Motor neuron (in vitro differentiated cells): Measurements from ENCODE around the gene CHD5. TPM values are rescaled to one million over a fixed set of nuclear protein-coding genes. Genes with fewer than 3 reads are reported as not detected.
A peak's percentile ranks its signal among the peaks of the same experiment; 100 is the strongest.
"Not testable (repeated sequence)": the region's sequence is repeated elsewhere in the genome, so short reads cannot be mapped to it uniquely, and the experiment has no call there.

ENCODE experiments used
- ATAC-seq, 8 experiments: fragments of 200-7000 bp; cut with Tn5 transposase; replicated peaks in 6 of 8; 2 replicates each; pipeline ENCODE4 v1.8.0; 2021; ENCODE audit warnings: mild to moderate bottlenecking in 8 of 8, moderate library complexity in 8 of 8
- H3K27ac ChIP-seq, 2 donors: fragments of 250-450 bp; sonication (Bioruptor Pico); 2 replicates each; pipeline ENCODE4 v1.9.0; 2021; ENCODE audit warnings: antibody characterized with exemption in 2 of 2, mild to moderate bottlenecking in 2 of 2, moderate library complexity in 1 of 2
- H3K4me1 ChIP-seq, 2 donors: fragments of 250-450 bp; sonication (Bioruptor Pico); replicated peaks in 1 of 2; 2 replicates each; pipeline ENCODE4 v1.6.1; 2021; ENCODE audit warnings: antibody characterized with exemption in 2 of 2, mild to moderate bottlenecking in 2 of 2, moderate library complexity in 1 of 2
- H3K4me3 ChIP-seq, 5 donors: fragments of 250-450 bp; sonication (Bioruptor Pico); 2 replicates each; pipeline ENCODE4 v1.9.0; 2021; ENCODE audit warnings: antibody characterized with exemption in 5 of 5, mild to moderate bottlenecking in 5 of 5, moderate library complexity in 4 of 5
- WGBS, 10 experiments: fragments of 450-650 bp; shearing (Covaris generic); methylation state at CpG; one replicate each; pipeline ENCODE4 v1.0.0; 2022; 5-methylcytosine and 5-hydroxymethylcytosine counted together
- in situ Hi-C, 9 experiments: fragments of 400-800 bp; cut with MboI; loops; one replicate each; pipeline ENCODE4 v1.15.0; 2021; ENCODE audit warnings: low sequenced_read_pairs in 9 of 9, low pct_unique_long_range_greater_than_20kb in 2 of 9; ENCODE audit not compliant: unreplicated experiment in 9 of 9
- total RNA-seq, 8 experiments: library from RNA; unstranded; fragments of 300-600 nt; gene quantifications; 2 replicates each; pipeline versions ENCODE4 v1.2.3 to v1.2.4, GENCODE V29; 2022

CHD5 gene
- total RNA-seq, 8 experiments from 2014 or later = 0.15 to 18.4 (median 0.63) TPM

GRCh38 chr1:6071219-6071618, 108.9 kb downstream of the CHD5 start:
- Histone ChIP-seq H3K4me3 (no peak overlapping the region), H3K4me1 (peaks cover 27 to 28% of the 10 kb centered on the region in 2 donors), H3K27ac (no peak overlapping the region)
- WGBS, 10 experiments = 94 to 100% (median 100%) methylated on average over 2 to 8 of the region's 13 CpGs; no CpG with 5 or more reads in 7 of the 10 experiments
- no peak for ATAC-seq
- in situ Hi-C loops = loop anchor here in 4 of 9 experiments (25.0 kb wide), 3 partner anchors 116 to 266 kb away; partner anchors contain the start of genes CHD5 (in 3 of the 4), RPL22 (in 3 of the 4), HES3 (in 1 of the 4) and ICMT (in 1 of the 4)

- Histone ChIP-seq H3K4me3 (no peak overlapping the region), H3K4me1 (peaks cover 32 to 35% of the 10 kb centered on the region in 2 donors), H3K27ac (no peak overlapping the region)
- in situ Hi-C loops = loop anchor here in 4 of 9 experiments (25.0 kb wide), 3 partner anchors 117 to 267 kb away; partner anchors contain the start of genes CHD5 (in 3 of the 4), RPL22 (in 3 of the 4), HES3 (in 1 of the 4) and ICMT (in 1 of the 4)
- ATAC-seq = no peak
- WGBS, 10 experiments = 75 to 100% (median 83%) methylated on average over 2 to 9 of the region's 9 CpGs; no CpG with 5 or more reads in 1 of the 10 experiments
Measured at GRCh38 chr1:6070450-6070974, 109.6 kb downstream of the CHD5 start.

- ATAC-seq = no peak
- Histone ChIP-seq H3K4me3 (no peak overlapping the region), H3K4me1 (peaks cover 32 to 36% of the 10 kb centered on the region in 2 donors), H3K27ac (no peak overlapping the region)
- WGBS, 10 experiments = 67 to 83% (median 83%) methylated on average over 1 to 11 of the region's 14 CpGs; no CpG with 5 or more reads in 5 of the 10 experiments
- in situ Hi-C loops = loop anchor here in 4 of 9 experiments (25.0 kb wide), 3 partner anchors 118 to 268 kb away; partner anchors contain the start of genes CHD5 (in 3 of the 4), RPL22 (in 3 of the 4), HES3 (in 1 of the 4) and ICMT (in 1 of the 4)
Measured at GRCh38 chr1:6069573-6069972, 110.5 kb downstream of the CHD5 start.

GRCh38 chr1:6068932-6069331, 111.2 kb downstream of the CHD5 start:
- 78 to 100% (median 95%) methylated on average over 2 to 7 of the region's 9 CpGs; no CpG with 5 or more reads in 5 of the 10 experiments for WGBS, 10 experiments
- no peak for ATAC-seq
- in situ Hi-C loops = loop anchor here in 4 of 9 experiments (25.0 kb wide), 3 partner anchors 118 to 268 kb away; partner anchors contain the start of genes CHD5 (in 3 of the 4), RPL22 (in 3 of the 4), HES3 (in 1 of the 4) and ICMT (in 1 of the 4)
- Histone ChIP-seq H3K27ac (no peak overlapping the region), H3K4me3 (no peak overlapping the region), H3K4me1 (peaks cover 33 to 36% of the 10 kb centered on the region in 2 donors)

GRCh38 chr1:6068073-6068472, 112.0 kb downstream of the CHD5 start:
- peak in 3 of 8 experiments; percentile 25 to 61 (median 51) for ATAC-seq
- no peak overlapping the region for H3K27ac ChIP-seq
- H3K4me3 ChIP-seq = no peak overlapping the region
- in situ Hi-C loops = loop anchor here in 4 of 9 experiments (25.0 kb wide), 3 partner anchors 119 to 269 kb away; partner anchors contain the start of genes CHD5 (in 3 of the 4), RPL22 (in 3 of the 4), HES3 (in 1 of the 4) and ICMT (in 1 of the 4)
- peaks cover 28 to 29% of the 10 kb centered on the region in 2 donors for H3K4me1 ChIP-seq
- WGBS, 10 experiments = 27 to 100% (median 93%) methylated on average over 1 to 4 of the region's 5 CpGs; no CpG with 5 or more reads in 2 of the 10 experiments

- in situ Hi-C loops = loop anchor here in 4 of 9 experiments (25.0 kb wide), 3 partner anchors 121 to 271 kb away; partner anchors contain the start of genes CHD5 (in 3 of the 4), RPL22 (in 3 of the 4), HES3 (in 1 of the 4) and ICMT (in 1 of the 4)
- WGBS, 10 experiments = 20 to 82% (median 73%) methylated on average over 1 to 6 of the region's 8 CpGs; no CpG with 5 or more reads in 7 of the 10 experiments
- no peak overlapping the region for H3K4me3 ChIP-seq
Measured at GRCh38 chr1:6066680-6067079, 113.4 kb downstream of the CHD5 start.

GRCh38 chr1:6065093-6065858, 114.8 kb downstream of the CHD5 start:
- peak in 7 of 8 experiments; percentile 59 to 97 (median 96) for ATAC-seq
- Histone ChIP-seq H3K27ac (peak overlapping the region; percentile 63 to 66), H3K4me3 (no peak overlapping the region), H3K4me1 (peaks cover 27 to 35% of the 10 kb centered on the region in 2 donors)
- in situ Hi-C loops = loop anchor here in 4 of 9 experiments (25.0 kb wide), 3 partner anchors 122 to 272 kb away; partner anchors contain the start of genes CHD5 (in 3 of the 4), RPL22 (in 3 of the 4), HES3 (in 1 of the 4) and ICMT (in 1 of the 4)
- WGBS, 10 experiments = 0 to 90% (median 75%) methylated on average over 1 to 12 of the region's 28 CpGs; no CpG with 5 or more reads in 4 of the 10 experiments

More at GRCh38 chr1:6066680-6067079, 113.4 kb downstream of the CHD5 start:
- Histone ChIP-seq H3K4me1 (peaks cover 20 to 31% of the 10 kb centered on the region in 2 donors), H3K27ac (no peak overlapping the region)
- no peak for ATAC-seq

- in situ Hi-C loops = loop anchor here in 4 of 9 experiments (25.0 kb wide), 3 partner anchors 124 to 274 kb away; partner anchors contain the start of genes CHD5 (in 3 of the 4), RPL22 (in 3 of the 4), HES3 (in 1 of the 4) and ICMT (in 1 of the 4)
- not testable (repeated sequence) for ATAC-seq, H3K4me3 ChIP-seq, H3K27ac ChIP-seq
- WGBS, 10 experiments = 42 to 100% (median 87%) methylated on average over 2 to 7 of the region's 7 CpGs; no CpG with 5 or more reads in 2 of the 10 experiments
- H3K4me1 ChIP-seq = peaks cover 27 to 35% of the 10 kb centered on the region in 2 donors
Measured at GRCh38 chr1:6063532-6064053, 116.5 kb downstream of the CHD5 start.

- no peak for ATAC-seq
- H3K4me3 ChIP-seq = no peak overlapping the region
- no peak overlapping the region for H3K27ac ChIP-seq
- WGBS, 10 experiments = 30 to 96% (median 83%) methylated on average over 1 to 6 of the region's 6 CpGs; no CpG with 5 or more reads in 3 of the 10 experiments
- H3K4me1 ChIP-seq = peaks cover 27 to 35% of the 10 kb centered on the region in 2 donors
- in situ Hi-C loops = loop anchor here in 4 of 9 experiments (25.0 kb wide), 3 partner anchors 125 to 275 kb away; partner anchors contain the start of genes CHD5 (in 3 of the 4), RPL22 (in 3 of the 4), HES3 (in 1 of the 4) and ICMT (in 1 of the 4)
Measured at GRCh38 chr1:6062670-6063069, 117.5 kb downstream of the CHD5 start.

- 59 to 94% (median 87%) methylated on average over 2 to 5 of the region's 9 CpGs; no CpG with 5 or more reads in 6 of the 10 experiments for WGBS, 10 experiments
- peak in 1 of 8 experiments; percentile 23 for ATAC-seq
- in situ Hi-C loops = loop anchor here in 4 of 9 experiments (25.0 kb wide), 3 partner anchors 127 to 277 kb away; partner anchors contain the start of genes CHD5 (in 3 of the 4), RPL22 (in 3 of the 4), HES3 (in 1 of the 4) and ICMT (in 1 of the 4)
- Histone ChIP-seq H3K4me3 (no peak overlapping the region), H3K4me1 (peaks cover 16 to 22% of the 10 kb centered on the region in 2 donors), H3K27ac (no peak overlapping the region)
Measured at GRCh38 chr1:6059866-6060265, 120.3 kb downstream of the CHD5 start.

- Histone ChIP-seq H3K4me1 (peaks cover 16 to 17% of the 10 kb centered on the region in 2 donors), H3K27ac (no peak overlapping the region), H3K4me3 (no peak overlapping the region)
- in situ Hi-C loops = loop anchor here in 4 of 9 experiments (25.0 kb wide), 3 partner anchors 130 to 280 kb away; partner anchors contain the start of genes CHD5 (in 3 of the 4), RPL22 (in 3 of the 4), HES3 (in 1 of the 4) and ICMT (in 1 of the 4)
- ATAC-seq = no peak
- 20 to 100% (median 80%) methylated on average over 1 to 9 of the region's 9 CpGs; no CpG with 5 or more reads in 1 of the 10 experiments for WGBS, 10 experiments
Measured at GRCh38 chr1:6057170-6057845, 122.8 kb downstream of the CHD5 start.
